HEK293T (cell line): ENCODE data around the gene RRP8.

Source experiments
- ARNT ChIP-seq: fragments of 450-650 bp; IDR thresholded peaks from 2 replicates; pipeline ENCODE4 v1.6.1; 2017; ENCODE audit warnings: mild to moderate bottlenecking
- BHLHE40 ChIP-seq: fragments of 450-650 bp; IDR thresholded peaks from 2 replicates; pipeline ENCODE4 v1.6.1; 2016; ENCODE audit warnings: mild to moderate bottlenecking, moderate library complexity, borderline replicate concordance
- ELF4 ChIP-seq: fragments of 450-650 bp; IDR thresholded peaks from 2 replicates; pipeline ENCODE4 v1.6.1; 2017; ENCODE audit warnings: antibody characterized with exemption
- FOXK2 ChIP-seq: fragments of 450-650 bp; IDR thresholded peaks from 2 replicates; pipeline ENCODE4 v1.6.1; 2016; ENCODE audit warnings: mild to moderate bottlenecking
- FOXM1 ChIP-seq: fragments of 450-650 bp; IDR thresholded peaks from 2 replicates; pipeline ENCODE4 v1.6.1; 2017; ENCODE audit warnings: mild to moderate bottlenecking, borderline replicate concordance
- HDGF ChIP-seq: fragments of 450-650 bp; IDR thresholded peaks from 2 replicates; pipeline ENCODE4 v1.6.1; 2017; ENCODE audit warnings: antibody characterized with exemption, borderline replicate concordance
- L3MBTL2 ChIP-seq: fragments of 450-650 bp; conservative IDR thresholded peaks from 2 replicates; pipeline ENCODE4 v1.6.1; 2016; ENCODE audit warnings: mild to moderate bottlenecking
- NFRKB ChIP-seq: fragments of 450-650 bp; IDR thresholded peaks from 2 replicates; pipeline ENCODE4 v1.6.1; 2016; ENCODE audit warnings: mild to moderate bottlenecking, moderate library complexity
- SP1 ChIP-seq: fragments of 450-650 bp; IDR thresholded peaks from 2 replicates; pipeline ENCODE4 v1.6.1; 2017
- SUZ12 ChIP-seq: fragments of 450-650 bp; IDR thresholded peaks from 2 replicates; pipeline ENCODE4 v1.6.1; 2016; ENCODE audit warnings: mild to moderate bottlenecking
- TARDBP ChIP-seq: fragments of 450-650 bp; IDR thresholded peaks from 2 replicates; pipeline ENCODE4 v1.6.1; 2016
- ZNF384 ChIP-seq: fragments of 450-650 bp; IDR thresholded peaks from 2 replicates; pipeline ENCODE4 v1.6.1; 2016
- TF ChIP-seq, protein P1 (sequence below): fragments of 450-650 bp; IDR thresholded peaks from 2 replicates; pipeline ENCODE4 v1.6.1; 2016

DNA sequence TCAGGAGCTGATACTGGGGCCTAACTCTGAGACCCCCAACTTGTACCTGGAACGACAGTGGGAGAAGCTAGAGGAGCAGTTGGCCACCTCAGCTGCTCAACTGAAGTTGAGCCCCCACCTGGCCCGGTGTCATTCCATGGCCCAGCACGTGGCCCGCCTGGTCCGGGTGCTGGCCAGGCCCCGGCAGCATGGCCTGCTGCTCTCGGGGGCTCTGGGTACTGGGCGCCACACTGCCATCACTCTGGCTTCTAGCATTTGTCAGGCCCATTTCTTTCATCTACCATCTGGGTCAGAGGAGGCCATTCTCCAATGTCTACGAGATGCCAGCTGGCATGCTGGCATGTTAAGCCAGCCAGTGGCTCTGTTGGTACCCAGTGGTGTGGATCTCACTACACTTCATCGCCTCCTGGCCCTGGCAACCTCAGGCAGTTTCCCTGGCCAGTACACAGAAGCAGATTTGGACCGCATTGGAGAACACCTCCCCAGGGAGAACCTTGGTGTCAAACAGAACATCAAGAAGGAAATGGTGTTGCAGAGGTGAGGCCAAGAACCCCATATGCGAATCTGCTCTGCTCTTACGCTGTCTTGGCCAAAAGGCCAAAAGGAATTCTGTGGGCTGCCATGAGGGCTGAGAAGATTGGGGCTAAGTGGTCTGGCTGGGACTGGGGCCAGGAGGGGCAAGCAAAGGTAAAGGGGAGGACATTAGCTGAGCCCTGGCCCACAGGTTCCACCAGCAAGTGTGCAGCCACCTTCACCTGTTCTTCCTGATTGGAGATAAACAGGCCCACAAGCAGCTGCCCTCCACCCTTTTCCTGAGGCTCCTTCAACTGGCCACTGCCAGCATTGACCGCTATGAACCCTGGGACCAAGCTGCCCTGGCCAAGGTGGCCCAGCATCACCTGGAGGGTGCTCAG lies 45.4 kb downstream of the RRP8 start:
- TF ChIP-seq BHLHE40 (no peak), TARDBP (no peak), ELF4 (no peak), ARNT (no peak), L3MBTL2 (no peak), SP1 (no peak), ZNF384 (no peak), FOXM1 (no peak), NFRKB (no peak), FOXK2 (no peak), HDGF (no peak), SUZ12 (no peak)
- TF ChIP-seq, protein P1, sequence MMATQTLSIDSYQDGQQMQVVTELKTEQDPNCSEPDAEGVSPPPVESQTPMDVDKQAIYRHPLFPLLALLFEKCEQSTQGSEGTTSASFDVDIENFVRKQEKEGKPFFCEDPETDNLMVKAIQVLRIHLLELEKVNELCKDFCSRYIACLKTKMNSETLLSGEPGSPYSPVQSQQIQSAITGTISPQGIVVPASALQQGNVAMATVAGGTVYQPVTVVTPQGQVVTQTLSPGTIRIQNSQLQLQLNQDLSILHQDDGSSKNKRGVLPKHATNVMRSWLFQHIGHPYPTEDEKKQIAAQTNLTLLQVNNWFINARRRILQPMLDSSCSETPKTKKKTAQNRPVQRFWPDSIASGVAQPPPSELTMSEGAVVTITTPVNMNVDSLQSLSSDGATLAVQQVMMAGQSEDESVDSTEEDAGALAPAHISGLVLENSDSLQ: no peak
